K562 (cell line): ENCODE data around the gene UBL3. TPM values are rescaled to one million over a fixed set of nuclear protein-coding genes. Genes with fewer than 3 reads are reported as not detected.

Experiments
- ATAC-seq: fragments of 200-7000 bp; cut with Tn5 transposase; 3 replicates; pipeline ENCODE4 v1.9.1; 2020; ENCODE audit warnings: moderate library complexity
- BruUV-seq: library from RNA; stranded (reverse); fragments of 400-500 nt; replicated peaks from 2 replicates; lab custom pipeline; 2021; lab: Mats Ljungman, UMichigan
- CTCF ChIA-PET: fragments of 300-600 bp; formaldehyde crosslinking; extraction: SDS; loops from one replicate; lab custom pipeline; 2021; ENCODE audit warnings: low intra/inter-chr PET ratio; lab: Yijun Ruan, JAX
- POLR2A ChIA-PET: fragments of 300-600, 350-650 bp; sonication (Branson Sonifier 250); formaldehyde crosslinking; extraction: SDS; loops from one replicate; lab custom pipeline; 2021; ENCODE audit warnings: antibody characterized with exemption, inconsistent platforms; lab: Yijun Ruan, JAX
- DNase-seq, 4 experiments: peaks; one replicate each; pipeline versions ENCODE4 v3.0.0 to v3.0.0-alpha.2; 2011 to 2018; ENCODE audit warnings: low spot score in 3 of 4, mixed read lengths in 3 of 4; ENCODE audit errors: extremely low read depth in 1 of 4
- FAIRE-seq: peaks from 2 replicates; lab custom pipeline; 2011; peaks lifted over from hg19 to GRCh38; lab: Jason Lieb, UNC
- H2AFZ ChIP-seq: 2 replicates; pipeline ENCODE4 v1.6.0; 2011; ENCODE audit warnings: low read depth, low read length, control low read depth, inconsistent platforms
- H3K27ac ChIP-seq: fragments of 200-600 bp; 3 replicates; pipeline ENCODE4 v1.8.0; 2011; ENCODE audit warnings: low read depth, mild to moderate bottlenecking, control low read depth, inconsistent platforms, low read length, moderate library complexity, mixed read lengths; ENCODE audit errors: extremely low read depth
- H3K27me3 ChIP-seq, 2 experiments: fragments of 300-600 bp in 1 of 2; 2 replicates in 1 of 2; 3 replicates in 1 of 2; pipeline versions ENCODE4 v1.6.0 to v1.8.0; 2011; ENCODE audit warnings: inconsistent platforms in 2 of 2, low read length in 2 of 2, mild to moderate bottlenecking in 1 of 2, mixed read lengths in 1 of 2, moderate library complexity in 1 of 2; ENCODE audit not compliant: control insufficient read depth in 2 of 2, insufficient read depth in 2 of 2
- H3K36me3 ChIP-seq: fragments of 300-600 bp; 3 replicates; pipeline ENCODE4 v1.8.0; 2011; ENCODE audit warnings: mild to moderate bottlenecking, low read length, inconsistent platforms; ENCODE audit not compliant: control insufficient read depth, insufficient read depth
- H3K4me1 ChIP-seq, 2 experiments: fragments of 200-600 bp in 1 of 2; replicated peaks in 1 of 2; 2 replicates in 1 of 2; 3 replicates in 1 of 2; pipeline versions ENCODE4 v1.5.1 to v1.8.0; 2011; ENCODE audit warnings: inconsistent platforms in 2 of 2, low read length in 2 of 2, mild to moderate bottlenecking in 1 of 2, mixed read lengths in 1 of 2, moderate library complexity in 1 of 2; ENCODE audit not compliant: control insufficient read depth in 2 of 2, insufficient read depth in 2 of 2
- H3K4me2 ChIP-seq: 2 replicates; pipeline ENCODE4 v1.6.1; 2011; ENCODE audit warnings: low read length, control low read depth, inconsistent platforms, mixed read lengths; ENCODE audit not compliant: insufficient read depth
- H3K4me3 ChIP-seq: fragments of 200-600 bp; sonication (generic), shearing (Covaris generic); 2 replicates; pipeline ENCODE4 v1.5.1; 2016; ENCODE audit warnings: control low read depth, inconsistent platforms
- H3K79me2 ChIP-seq: fragments of 200-600 bp; 3 replicates; pipeline ENCODE4 v1.8.0; 2011; ENCODE audit warnings: low read length, inconsistent platforms; ENCODE audit not compliant: control insufficient read depth, insufficient read depth
- H3K9ac ChIP-seq, 2 experiments: 2 replicates each; pipeline versions ENCODE4 v1.6.0 to v1.6.1; 2011; ENCODE audit warnings: low read depth in 2 of 2, low read length in 2 of 2, control low read depth in 1 of 2, inconsistent platforms in 1 of 2, mild to moderate bottlenecking in 1 of 2, mixed read lengths in 1 of 2; ENCODE audit not compliant: insufficient read depth in 1 of 2
- H3K9me1 ChIP-seq: one replicate; pipeline ENCODE4 v1.6.0; 2011; ENCODE audit warnings: inconsistent platforms, mild to moderate bottlenecking, low read length, moderate library complexity; ENCODE audit not compliant: control insufficient read depth, insufficient read depth
- H3K9me3 ChIP-seq: replicated peaks from 2 replicates; pipeline ENCODE4 v1.5.1; 2011; ENCODE audit warnings: low read depth, low read length, inconsistent platforms; ENCODE audit not compliant: control insufficient read depth, insufficient read depth
- H4K20me1 ChIP-seq: replicated peaks from 2 replicates; pipeline ENCODE4 v1.6.1; 2011; ENCODE audit warnings: low read length, inconsistent platforms, mixed read lengths; ENCODE audit not compliant: control insufficient read depth, insufficient read depth
- CAMTA2 ChIP-seq: fragments of 250-450 bp; sonication (Bioruptor Pico); conservative IDR thresholded peaks from 2 replicates; pipeline ENCODE4 v1.5.1; 2022
- ESRRB ChIP-seq: fragments of 250-450 bp; sonication (Bioruptor Pico); IDR thresholded peaks from 2 replicates; pipeline ENCODE4 v1.5.0; 2020; ENCODE audit warnings: mild to moderate bottlenecking, moderate library complexity, borderline replicate concordance
- MCM2 ChIP-seq: fragments of 450-650 bp; IDR thresholded peaks from 2 replicates; pipeline ENCODE4 v1.6.1; 2017; ENCODE audit warnings: low read depth, mild to moderate bottlenecking
- PTBP1 ChIP-seq: fragments of 200-400 bp; formaldehyde crosslinking; IDR thresholded peaks from 2 replicates; pipeline ENCODE4 v1.6.1; 2017; ENCODE audit warnings: low read depth, low read length
- RBM22 ChIP-seq: fragments of 200-400 bp; formaldehyde crosslinking; IDR thresholded peaks from 2 replicates; pipeline ENCODE4 v1.6.1; 2018; ENCODE audit warnings: low read length, low read depth; ENCODE audit not compliant: poor library complexity, severe bottlenecking
- ZBTB17 ChIP-seq: fragments of 450-650 bp; formaldehyde crosslinking; IDR thresholded peaks from 2 replicates; pipeline ENCODE4 v1.4.0; 2020; ENCODE audit warnings: mild to moderate bottlenecking
- ZNF347 ChIP-seq: fragments of 450-650 bp; formaldehyde crosslinking; IDR thresholded peaks from 2 replicates; pipeline ENCODE4 v1.4.0; 2020; ENCODE audit warnings: low read depth, mild to moderate bottlenecking, moderate library complexity
- WGBS: fragments of 100-300 bp; shearing (Covaris generic); methylation state at CpG from one replicate; pipeline ENCODE4 v1.1.6; 2016; ENCODE audit warnings: low coverage, mixed read lengths; ENCODE audit not compliant: insufficient coverage; ENCODE audit errors: missing lambda C conversion rate; 5-methylcytosine and 5-hydroxymethylcytosine counted together
- in situ Hi-C: fragments of 300-500 bp; cut with MboI; formaldehyde crosslinking; loops from 4 replicates; pipeline ENCODE4 v1.15.0; 2018; ENCODE audit warnings: inconsistent platforms, mixed read lengths
- intact Hi-C: fragments of 100-400 bp; cut with micrococcal nuclease; formaldehyde crosslinking; loops from 2 replicates; pipeline ENCODE4 v1.14.2; 2022
- polyA plus RNA-seq, 8 experiments: library from polyadenylated mRNA; depleted of rRNA in 4 of 8; stranded (reverse) in 5 of 8; unstranded in 3 of 8; fragments of >200 nt; fragmentation: Nextera tagmentation in 2 of 8; fragmentation: Illumina TruSeq in 1 of 8; extraction: Ambion mirVana in 2 of 8; extraction: Trizol in 1 of 8; gene quantifications; 2 replicates each; pipeline versions ENCODE4 v1.2.1 to v1.2.3, GENCODE V29; 2011 to 2014; ENCODE audit warnings: inconsistent platforms in 1 of 8, missing spikeins in 1 of 8
- total RNA-seq, 7 experiments: library from RNA; depleted of rRNA in 6 of 7; stranded (reverse); fragments of >200 nt in 6 of 7; fragmentation: Illumina TruSeq in 2 of 7; extraction: Trizol in 2 of 7; gene quantifications; 2 replicates each; pipeline versions ENCODE4 v1.2.1 to v1.2.3, GENCODE V29; 2011 to 2021; ENCODE audit warnings: low replicate concordance in 1 of 7
- TF ChIP-seq, protein P1 (sequence below): sonication (generic); formaldehyde crosslinking; IDR thresholded peaks from 2 replicates; pipeline ENCODE4 v1.8.0; 2022; ENCODE audit warnings: mild to moderate bottlenecking, missing genetic modification reagents
- TF ChIP-seq, protein P2 (sequence below), 2 experiments: fragments of 150-350 bp in 1 of 2; IDR thresholded peaks; 2 replicates each; pipeline ENCODE4 v1.6.1; 2012 to 2016; ENCODE audit warnings: low read depth in 2 of 2, low read length in 2 of 2, mild to moderate bottlenecking in 1 of 2, moderate library complexity in 1 of 2
- TF ChIP-seq, protein P3 (sequence below): fragments of 450-650 bp; formaldehyde crosslinking; IDR thresholded peaks from 2 replicates; pipeline ENCODE4 v1.4.0; 2022; ENCODE audit warnings: mild to moderate bottlenecking, moderate library complexity
- TF ChIP-seq, protein P4 (sequence below): IDR thresholded peaks from 3 replicates; pipeline ENCODE4 v1.6.1; 2011; ENCODE audit warnings: borderline replicate concordance, mild to moderate bottlenecking, moderate library complexity; ENCODE audit not compliant: insufficient read length; ENCODE audit errors: extremely low read depth

UBL3 gene
- total and polyA plus RNA-seq, 9 of the 15 experiments (the other 6 are each of a cell fraction or from before 2014, with no cell fraction given) = 0.64 to 2.4 (median 1.8) TPM

DNA sequence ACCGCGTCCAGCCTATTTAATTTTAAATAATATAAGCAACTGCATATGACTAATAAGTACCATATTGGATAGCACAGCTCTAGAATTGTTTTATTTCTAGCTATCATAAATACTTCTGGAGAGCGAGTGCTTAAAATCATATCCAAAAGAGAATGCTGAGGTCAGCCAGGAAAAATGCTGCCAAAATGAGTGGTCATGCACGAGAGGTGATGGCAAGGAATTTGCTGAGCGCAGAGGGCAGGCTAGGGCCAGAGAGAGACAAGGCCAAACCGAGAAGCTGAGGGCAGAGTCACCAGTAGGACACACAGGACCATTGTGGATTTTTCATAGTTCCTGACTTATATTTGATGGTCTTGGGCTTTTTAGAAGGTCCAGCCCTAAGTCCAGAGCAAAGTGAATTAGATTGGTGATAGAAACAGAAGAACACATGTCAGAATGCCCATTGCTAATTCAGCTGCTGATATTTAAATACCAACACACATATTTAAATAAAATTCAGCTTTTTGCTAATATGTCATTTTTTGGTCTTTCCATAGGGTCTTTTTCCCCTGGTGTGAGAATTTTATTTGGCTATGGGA lies 33.6 kb upstream of the UBL3 start (continued):
- TF ChIP-seq, protein P1, sequence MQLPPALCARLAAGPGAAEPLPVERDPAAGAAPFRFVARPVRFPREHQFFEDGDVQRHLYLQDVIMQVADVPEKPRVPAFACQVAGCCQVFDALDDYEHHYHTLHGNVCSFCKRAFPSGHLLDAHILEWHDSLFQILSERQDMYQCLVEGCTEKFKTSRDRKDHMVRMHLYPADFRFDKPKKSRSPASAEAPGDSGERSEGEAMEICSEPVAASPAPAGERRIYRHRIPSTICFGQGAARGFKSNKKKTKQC = no peak

DNA sequence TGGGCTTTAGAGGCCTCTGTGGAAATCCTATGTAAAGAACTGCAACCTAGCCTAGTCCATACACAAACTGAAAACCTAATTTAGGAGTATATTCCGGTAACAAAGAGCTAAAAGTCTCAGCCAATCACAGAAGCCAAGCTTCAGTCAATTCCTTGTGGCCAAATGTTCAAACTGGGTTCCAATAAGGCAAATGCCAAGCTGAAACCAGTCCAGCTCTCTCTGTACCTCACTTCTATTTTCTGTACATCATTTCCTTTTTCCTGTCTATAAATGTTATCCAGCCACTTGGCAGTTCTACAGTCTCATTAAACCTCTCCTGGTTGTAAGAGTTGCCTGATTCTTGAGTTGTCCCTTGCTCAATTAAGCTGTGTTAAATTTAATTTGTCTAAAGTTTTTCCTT lies 31.7 kb upstream of the UBL3 start:
- POLR2A ChIA-PET = no interaction called here
- FAIRE-seq = no peak
- DNase-seq = no peak
- WGBS = 0% methylated on average over 1 of the region's 1 CpG
- peaks cover 0 to 4% of the 10 kb centered on the region in 2 experiments; a peak in 3 of 5 replicates for H3K27me3 ChIP-seq
- no peaks in the 10 kb centered on the region for H3K9me1 ChIP-seq
- CTCF ChIA-PET = no interaction called here
- intact Hi-C loops = no loop called here
- in situ Hi-C loops = no loop called here
- no peaks in the 10 kb centered on the region for H3K79me2 ChIP-seq
- H3K27ac ChIP-seq = no peak overlapping the region
- no peaks in the 10 kb centered on the region for H3K9me3 ChIP-seq
- ATAC-seq = no peak
- no peaks in the 10 kb centered on the region for H3K4me1 ChIP-seq
- H2AFZ ChIP-seq = no peak overlapping the region
- H3K9ac ChIP-seq = no peak overlapping the region
- H3K4me2 ChIP-seq = no peak overlapping the region
- no peak overlapping the region for H3K4me3 ChIP-seq
- H3K36me3 ChIP-seq = no peaks in the 10 kb centered on the region
- BruUV-seq = no TSS peak
- H4K20me1 ChIP-seq = no peaks in the 10 kb centered on the region
- TF ChIP-seq ZBTB17 (CRISPR knock-in tag) = no peak
- TF ChIP-seq, protein P2, sequence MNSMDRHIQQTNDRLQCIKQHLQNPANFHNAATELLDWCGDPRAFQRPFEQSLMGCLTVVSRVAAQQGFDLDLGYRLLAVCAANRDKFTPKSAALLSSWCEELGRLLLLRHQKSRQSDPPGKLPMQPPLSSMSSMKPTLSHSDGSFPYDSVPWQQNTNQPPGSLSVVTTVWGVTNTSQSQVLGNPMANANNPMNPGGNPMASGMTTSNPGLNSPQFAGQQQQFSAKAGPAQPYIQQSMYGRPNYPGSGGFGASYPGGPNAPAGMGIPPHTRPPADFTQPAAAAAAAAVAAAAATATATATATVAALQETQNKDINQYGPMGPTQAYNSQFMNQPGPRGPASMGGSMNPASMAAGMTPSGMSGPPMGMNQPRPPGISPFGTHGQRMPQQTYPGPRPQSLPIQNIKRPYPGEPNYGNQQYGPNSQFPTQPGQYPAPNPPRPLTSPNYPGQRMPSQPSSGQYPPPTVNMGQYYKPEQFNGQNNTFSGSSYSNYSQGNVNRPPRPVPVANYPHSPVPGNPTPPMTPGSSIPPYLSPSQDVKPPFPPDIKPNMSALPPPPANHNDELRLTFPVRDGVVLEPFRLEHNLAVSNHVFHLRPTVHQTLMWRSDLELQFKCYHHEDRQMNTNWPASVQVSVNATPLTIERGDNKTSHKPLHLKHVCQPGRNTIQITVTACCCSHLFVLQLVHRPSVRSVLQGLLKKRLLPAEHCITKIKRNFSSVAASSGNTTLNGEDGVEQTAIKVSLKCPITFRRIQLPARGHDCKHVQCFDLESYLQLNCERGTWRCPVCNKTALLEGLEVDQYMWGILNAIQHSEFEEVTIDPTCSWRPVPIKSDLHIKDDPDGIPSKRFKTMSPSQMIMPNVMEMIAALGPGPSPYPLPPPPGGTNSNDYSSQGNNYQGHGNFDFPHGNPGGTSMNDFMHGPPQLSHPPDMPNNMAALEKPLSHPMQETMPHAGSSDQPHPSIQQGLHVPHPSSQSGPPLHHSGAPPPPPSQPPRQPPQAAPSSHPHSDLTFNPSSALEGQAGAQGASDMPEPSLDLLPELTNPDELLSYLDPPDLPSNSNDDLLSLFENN (IDR thresholded peaks at IDR 0.05; ENCODE audit: low read depth in 2 of 2, low read length in 2 of 2) = no peak
- no peak for TF ChIP-seq RBM22
- no peak for TF ChIP-seq MCM2
- TF ChIP-seq ESRRB (CRISPR knock-in tag) = no peak
- TF ChIP-seq ZNF347 (CRISPR knock-in tag) = no peak
- TF ChIP-seq, protein P3, sequence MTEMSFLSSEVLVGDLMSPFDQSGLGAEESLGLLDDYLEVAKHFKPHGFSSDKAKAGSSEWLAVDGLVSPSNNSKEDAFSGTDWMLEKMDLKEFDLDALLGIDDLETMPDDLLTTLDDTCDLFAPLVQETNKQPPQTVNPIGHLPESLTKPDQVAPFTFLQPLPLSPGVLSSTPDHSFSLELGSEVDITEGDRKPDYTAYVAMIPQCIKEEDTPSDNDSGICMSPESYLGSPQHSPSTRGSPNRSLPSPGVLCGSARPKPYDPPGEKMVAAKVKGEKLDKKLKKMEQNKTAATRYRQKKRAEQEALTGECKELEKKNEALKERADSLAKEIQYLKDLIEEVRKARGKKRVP = no peak
- TF ChIP-seq PTBP1 = no peak
- TF ChIP-seq, protein P4, sequence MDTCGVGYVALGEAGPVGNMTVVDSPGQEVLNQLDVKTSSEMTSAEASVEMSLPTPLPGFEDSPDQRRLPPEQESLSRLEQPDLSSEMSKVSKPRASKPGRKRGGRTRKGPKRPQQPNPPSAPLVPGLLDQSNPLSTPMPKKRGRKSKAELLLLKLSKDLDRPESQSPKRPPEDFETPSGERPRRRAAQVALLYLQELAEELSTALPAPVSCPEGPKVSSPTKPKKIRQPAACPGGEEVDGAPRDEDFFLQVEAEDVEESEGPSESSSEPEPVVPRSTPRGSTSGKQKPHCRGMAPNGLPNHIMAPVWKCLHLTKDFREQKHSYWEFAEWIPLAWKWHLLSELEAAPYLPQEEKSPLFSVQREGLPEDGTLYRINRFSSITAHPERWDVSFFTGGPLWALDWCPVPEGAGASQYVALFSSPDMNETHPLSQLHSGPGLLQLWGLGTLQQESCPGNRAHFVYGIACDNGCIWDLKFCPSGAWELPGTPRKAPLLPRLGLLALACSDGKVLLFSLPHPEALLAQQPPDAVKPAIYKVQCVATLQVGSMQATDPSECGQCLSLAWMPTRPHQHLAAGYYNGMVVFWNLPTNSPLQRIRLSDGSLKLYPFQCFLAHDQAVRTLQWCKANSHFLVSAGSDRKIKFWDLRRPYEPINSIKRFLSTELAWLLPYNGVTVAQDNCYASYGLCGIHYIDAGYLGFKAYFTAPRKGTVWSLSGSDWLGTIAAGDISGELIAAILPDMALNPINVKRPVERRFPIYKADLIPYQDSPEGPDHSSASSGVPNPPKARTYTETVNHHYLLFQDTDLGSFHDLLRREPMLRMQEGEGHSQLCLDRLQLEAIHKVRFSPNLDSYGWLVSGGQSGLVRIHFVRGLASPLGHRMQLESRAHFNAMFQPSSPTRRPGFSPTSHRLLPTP = no peak
- no peak for TF ChIP-seq CAMTA2 (CRISPR knock-in tag)
